Measurements from ENCODE around the gene GPANK1. TPM values are rescaled to one million over a fixed set of nuclear protein-coding genes. Genes with fewer than 3 reads are reported as not detected.
A peak's percentile ranks its signal among the peaks of the same experiment; 100 is the strongest.

The GPANK1 gene
- polyA plus RNA-seq, 5 donors, result 17.9 to 23.6 (median 21.5) TPM

DNA sequence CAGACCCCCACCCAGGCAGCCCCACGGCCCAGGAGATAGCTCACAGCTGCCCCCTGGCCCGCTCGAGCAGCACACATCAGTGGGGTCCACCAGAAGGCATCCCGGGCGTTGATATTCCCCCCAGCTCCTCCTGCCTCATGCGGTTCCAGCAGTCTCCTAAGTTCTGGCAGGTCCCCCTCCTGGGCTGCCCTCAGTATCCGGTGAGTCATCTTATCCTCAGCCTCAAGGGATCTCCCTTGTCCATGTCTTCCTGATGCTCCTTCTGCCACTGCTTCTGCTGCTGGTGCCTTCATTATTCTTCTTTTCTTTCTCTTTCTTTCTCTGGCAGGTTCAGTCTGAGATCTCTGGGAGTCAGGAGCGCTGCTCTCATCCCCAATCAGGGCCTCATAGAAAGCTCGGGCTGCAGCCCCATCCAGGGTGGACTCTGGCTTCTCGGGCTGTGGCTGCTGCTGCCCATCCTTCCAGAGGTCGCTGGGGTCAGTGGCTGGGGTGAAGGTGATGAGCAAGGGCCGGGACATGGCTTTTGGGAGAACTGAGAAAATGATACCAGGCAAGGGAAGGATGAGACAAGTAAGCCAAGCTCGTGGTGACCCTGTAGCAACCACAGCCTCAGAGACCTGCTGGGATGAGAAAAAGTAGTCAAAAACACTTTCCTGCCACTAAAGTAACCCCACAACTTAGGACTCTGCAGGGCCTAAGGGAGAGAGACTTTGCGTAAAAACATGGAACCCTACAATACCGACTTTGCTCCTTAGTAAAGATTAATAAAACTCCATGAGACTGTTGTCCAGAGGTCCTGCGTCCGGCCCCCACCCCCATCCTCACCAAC is 622 bp downstream of the GPANK1 start:
- no peak for DNase-seq

GRCh38 chr6:31663126-31663960 is 1.5 kb downstream of the GPANK1 start:
- DNase-seq, result no peak

DNA sequence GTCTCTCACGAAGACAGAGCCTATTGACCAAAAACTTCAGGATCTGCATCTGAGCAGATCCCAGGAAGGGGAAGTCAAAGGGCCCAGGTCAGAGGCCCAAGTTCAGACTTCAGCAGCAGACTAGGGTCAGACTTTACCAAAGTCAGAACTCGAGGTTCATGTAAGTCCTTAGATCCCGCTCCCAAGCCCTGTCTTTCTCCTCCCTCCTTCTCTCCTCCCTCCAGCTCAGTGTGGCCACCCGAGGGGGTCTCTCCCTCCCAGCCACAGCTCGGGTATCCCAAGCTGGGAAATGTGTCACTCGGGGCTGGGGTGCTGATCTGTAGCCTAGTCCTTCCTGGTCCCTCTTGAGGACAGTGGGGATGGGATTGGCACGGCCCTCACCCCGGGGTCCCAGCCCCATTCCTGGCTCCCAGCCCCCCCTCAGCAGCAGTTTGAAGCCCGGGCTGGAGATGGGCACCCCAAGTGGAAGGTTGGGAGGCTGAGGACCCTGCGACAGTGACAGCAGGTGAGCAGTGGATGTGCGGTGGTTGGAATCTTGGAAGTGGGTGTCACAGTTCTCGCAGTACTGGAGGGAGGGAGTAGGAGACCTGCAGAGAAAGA is 2.6 kb downstream of the GPANK1 start:
- no peak for DNase-seq

- DNase-seq, result no peak
These were observed 3.3 kb downstream of the GPANK1 start for GRCh38 chr6:31661262-31662123.

GRCh38 chr6:31660381-31661261 is 4.2 kb downstream of the GPANK1 start, which contains the start of gene C6orf47:
Gene C6orf47, minus strand, starts transcription at chr6:31660778. Its CDS starts 831 bp downstream, at chr6:31659947.
- peak; percentile 83 to 84 for DNase-seq

- DNase-seq, result no peak
These were observed 5.0 kb downstream of the GPANK1 start for GRCh38 chr6:31659649-31660380.

DNA sequence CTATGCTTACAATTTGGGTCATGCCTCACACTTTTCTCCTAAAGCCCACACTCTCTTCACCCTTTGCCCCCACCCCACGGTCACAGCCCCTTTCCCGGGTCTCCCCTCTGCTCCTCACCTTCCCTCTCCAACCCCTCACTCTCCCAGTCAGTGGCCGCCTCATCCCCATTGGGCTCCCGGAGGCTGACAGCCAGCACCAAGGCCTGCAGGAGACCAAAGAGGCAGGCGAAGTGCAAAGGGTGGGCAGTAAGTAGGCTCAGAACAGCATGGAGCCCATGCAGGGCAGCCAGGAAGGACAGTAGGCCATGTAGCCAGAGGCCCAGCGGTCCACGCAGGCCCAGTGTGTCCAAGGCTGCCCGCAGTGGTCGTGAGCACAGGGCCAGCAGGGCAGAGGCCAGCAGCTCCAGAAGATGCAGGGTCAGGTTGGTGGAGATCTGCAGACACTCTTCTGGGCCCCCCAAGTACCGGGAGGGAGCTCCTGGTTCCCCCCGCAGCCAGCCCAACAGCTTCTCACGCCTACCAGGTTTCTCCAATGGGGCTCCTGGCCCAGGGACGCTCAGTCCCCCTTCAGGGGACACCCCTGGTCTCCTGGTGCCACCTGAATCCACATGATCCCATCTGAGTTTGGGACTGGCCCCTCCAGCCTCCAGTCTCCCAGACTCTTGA is 5.7 kb downstream of the GPANK1 start:
- no peak for DNase-seq

DNA sequence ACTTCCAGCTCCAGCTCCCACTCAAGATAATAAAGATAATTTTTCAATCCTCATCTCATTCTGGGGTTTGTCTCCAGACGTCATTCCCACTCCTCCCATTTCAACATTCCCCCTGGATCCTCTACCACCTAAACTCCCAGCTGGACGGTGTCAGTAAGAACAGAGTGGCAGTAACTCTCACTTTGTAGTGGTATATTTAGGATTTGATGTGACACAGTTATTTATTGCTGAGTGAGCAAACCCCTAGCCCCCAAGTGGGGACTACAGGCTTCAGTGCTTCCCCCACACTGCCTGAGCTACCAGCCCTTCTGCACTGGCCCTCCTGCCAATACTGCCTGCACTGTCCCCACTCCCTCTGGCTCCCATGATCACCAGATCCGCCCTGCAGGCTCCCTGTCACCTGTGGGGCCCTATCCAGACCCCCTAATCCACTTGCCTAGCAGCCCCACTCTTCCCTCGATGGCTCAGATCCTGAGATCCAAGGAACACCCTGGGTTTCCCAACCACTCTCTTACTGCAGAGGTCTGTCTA is 6.6 kb downstream of the GPANK1 start:
- no peak for DNase-seq

- DNase-seq, result no peak
These were observed 7.2 kb downstream of the GPANK1 start for GRCh38 chr6:31657406-31658157.

- no peak for DNase-seq
These were observed 9.2 kb downstream of the GPANK1 start, which contains the start of gene APOM for GRCh38 chr6:31655349-31656237. Gene APOM, plus strand, starts transcription at chr6:31655894. Its CDS starts 73 bp downstream, at chr6:31655967.

DNA sequence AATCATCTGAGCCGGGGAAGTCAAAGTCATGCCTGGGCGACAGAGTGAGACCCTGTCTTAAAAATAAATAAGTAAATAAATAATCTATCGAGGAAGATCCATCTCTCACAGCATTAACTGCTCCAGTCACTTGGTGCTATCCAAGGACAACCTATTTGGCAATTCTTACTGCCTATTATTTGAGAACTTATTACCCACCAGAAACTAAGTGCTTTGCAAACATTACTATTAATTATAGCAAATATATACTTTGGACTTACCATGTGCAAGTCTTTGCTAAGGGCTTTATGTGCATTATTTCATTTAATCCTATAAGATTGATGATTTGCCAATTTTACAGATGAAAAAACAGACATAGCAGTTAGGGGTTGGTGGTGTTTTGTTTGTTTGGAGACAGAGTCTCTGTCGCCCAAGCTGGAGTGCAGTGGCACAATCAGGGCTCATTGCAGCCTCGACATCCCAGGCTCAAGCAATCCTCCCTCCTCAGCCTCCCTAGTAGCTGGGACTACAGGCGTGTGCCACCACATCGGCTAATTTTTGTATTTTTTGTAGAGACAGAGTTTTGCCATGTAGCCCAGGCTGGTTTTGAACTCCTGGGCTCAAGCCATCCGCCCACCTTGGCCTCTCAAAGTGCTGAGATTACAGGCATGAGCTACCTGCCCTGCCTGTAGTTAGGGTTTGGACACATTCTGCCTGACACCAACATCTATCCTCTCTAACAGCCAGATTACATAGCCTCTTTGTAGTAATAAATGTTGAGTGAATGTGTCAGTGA is 10.0 kb downstream of the GPANK1 start:
- no peak for DNase-seq

GRCh38 chr6:31652925-31653724 is 11.7 kb downstream of the GPANK1 start:
- no peak for DNase-seq

GRCh38 chr6:31651602-31652191 is 13.1 kb downstream of the GPANK1 start:
- no peak for DNase-seq

- no peak for DNase-seq
These were observed 19.5 kb downstream of the GPANK1 start for GRCh38 chr6:31645325-31645724.

All from right lung (tissue), 5 donors.